K562 (cell line): Measurements from ENCODE around the gene MED29. TPM values are rescaled to one million over a fixed set of nuclear protein-coding genes. Genes with fewer than 3 reads are reported as not detected.
A peak's percentile ranks its signal among the peaks of the same experiment; 100 is the strongest.

Experiments used
- ATAC-seq: fragments of 200-7000 bp; cut with Tn5 transposase; 3 replicates; pipeline ENCODE4 v1.9.1; 2020; ENCODE audit warnings: moderate library complexity
- BruUV-seq: library from RNA; stranded (reverse); fragments of 400-500 nt; replicated peaks from 2 replicates; lab custom pipeline; 2021; lab: Mats Ljungman, UMichigan
- CTCF ChIA-PET: fragments of 300-600 bp; formaldehyde crosslinking; extraction: SDS; loops from one replicate; lab custom pipeline; 2021; ENCODE audit warnings: low intra/inter-chr PET ratio; lab: Yijun Ruan, JAX
- POLR2A ChIA-PET: fragments of 300-600, 350-650 bp; sonication (Branson Sonifier 250); formaldehyde crosslinking; extraction: SDS; loops from one replicate; lab custom pipeline; 2021; ENCODE audit warnings: antibody characterized with exemption, inconsistent platforms; lab: Yijun Ruan, JAX
- DNase-seq, 4 experiments: peaks; one replicate each; pipeline versions ENCODE4 v3.0.0 to v3.0.0-alpha.2; 2011 to 2018; ENCODE audit warnings: low spot score in 3 of 4, mixed read lengths in 3 of 4; ENCODE audit errors: extremely low read depth in 1 of 4
- FAIRE-seq: peaks from 2 replicates; lab custom pipeline; 2011; peaks lifted over from hg19 to GRCh38; lab: Jason Lieb, UNC
- H2AFZ ChIP-seq: 2 replicates; pipeline ENCODE4 v1.6.0; 2011; ENCODE audit warnings: low read depth, low read length, control low read depth, inconsistent platforms
- H3K27ac ChIP-seq: fragments of 200-600 bp; 3 replicates; pipeline ENCODE4 v1.8.0; 2011; ENCODE audit warnings: low read depth, mild to moderate bottlenecking, control low read depth, inconsistent platforms, low read length, moderate library complexity, mixed read lengths; ENCODE audit errors: extremely low read depth
- H3K27me3 ChIP-seq, 2 experiments: fragments of 300-600 bp in 1 of 2; 2 replicates in 1 of 2; 3 replicates in 1 of 2; pipeline versions ENCODE4 v1.6.0 to v1.8.0; 2011; ENCODE audit warnings: inconsistent platforms in 2 of 2, low read length in 2 of 2, mild to moderate bottlenecking in 1 of 2, mixed read lengths in 1 of 2, moderate library complexity in 1 of 2; ENCODE audit not compliant: control insufficient read depth in 2 of 2, insufficient read depth in 2 of 2
- H3K36me3 ChIP-seq: fragments of 300-600 bp; 3 replicates; pipeline ENCODE4 v1.8.0; 2011; ENCODE audit warnings: mild to moderate bottlenecking, low read length, inconsistent platforms; ENCODE audit not compliant: control insufficient read depth, insufficient read depth
- H3K4me1 ChIP-seq, 2 experiments: fragments of 200-600 bp in 1 of 2; replicated peaks in 1 of 2; 2 replicates in 1 of 2; 3 replicates in 1 of 2; pipeline versions ENCODE4 v1.5.1 to v1.8.0; 2011; ENCODE audit warnings: inconsistent platforms in 2 of 2, low read length in 2 of 2, mild to moderate bottlenecking in 1 of 2, mixed read lengths in 1 of 2, moderate library complexity in 1 of 2; ENCODE audit not compliant: control insufficient read depth in 2 of 2, insufficient read depth in 2 of 2
- H3K4me2 ChIP-seq: 2 replicates; pipeline ENCODE4 v1.6.1; 2011; ENCODE audit warnings: low read length, control low read depth, inconsistent platforms, mixed read lengths; ENCODE audit not compliant: insufficient read depth
- H3K4me3 ChIP-seq: fragments of 200-600 bp; sonication (generic), shearing (Covaris generic); 2 replicates; pipeline ENCODE4 v1.5.1; 2016; ENCODE audit warnings: control low read depth, inconsistent platforms
- H3K79me2 ChIP-seq: fragments of 200-600 bp; 3 replicates; pipeline ENCODE4 v1.8.0; 2011; ENCODE audit warnings: low read length, inconsistent platforms; ENCODE audit not compliant: control insufficient read depth, insufficient read depth
- H3K9ac ChIP-seq, 2 experiments: 2 replicates each; pipeline versions ENCODE4 v1.6.0 to v1.6.1; 2011; ENCODE audit warnings: low read depth in 2 of 2, low read length in 2 of 2, control low read depth in 1 of 2, inconsistent platforms in 1 of 2, mild to moderate bottlenecking in 1 of 2, mixed read lengths in 1 of 2; ENCODE audit not compliant: insufficient read depth in 1 of 2
- H3K9me1 ChIP-seq: one replicate; pipeline ENCODE4 v1.6.0; 2011; ENCODE audit warnings: inconsistent platforms, mild to moderate bottlenecking, low read length, moderate library complexity; ENCODE audit not compliant: control insufficient read depth, insufficient read depth
- H3K9me3 ChIP-seq: replicated peaks from 2 replicates; pipeline ENCODE4 v1.5.1; 2011; ENCODE audit warnings: low read depth, low read length, inconsistent platforms; ENCODE audit not compliant: control insufficient read depth, insufficient read depth
- H4K20me1 ChIP-seq: replicated peaks from 2 replicates; pipeline ENCODE4 v1.6.1; 2011; ENCODE audit warnings: low read length, inconsistent platforms, mixed read lengths; ENCODE audit not compliant: control insufficient read depth, insufficient read depth
- ATF6 ChIP-seq: sonication (generic); formaldehyde crosslinking; IDR thresholded peaks from 2 replicates; pipeline ENCODE4 v1.4.0; 2020; ENCODE audit warnings: mild to moderate bottlenecking, missing genetic modification reagents
- C11orf30 ChIP-seq: fragments of 450-650 bp; IDR thresholded peaks from 2 replicates; pipeline ENCODE4 v1.6.1; 2016; ENCODE audit warnings: low read depth, mild to moderate bottlenecking
- CC2D1A ChIP-seq: fragments of 450-650 bp; IDR thresholded peaks from 2 replicates; pipeline ENCODE4 v1.6.1; 2017; ENCODE audit warnings: mild to moderate bottlenecking
- DLX4 ChIP-seq: fragments of 250-450 bp; sonication (Bioruptor Pico); IDR thresholded peaks from 2 replicates; pipeline ENCODE4 v1.6.1; 2021; ENCODE audit warnings: mild to moderate bottlenecking
- ELF4 ChIP-seq: fragments of 450-650 bp; formaldehyde crosslinking; IDR thresholded peaks from 2 replicates; pipeline ENCODE4 v1.4.0; 2022; ENCODE audit warnings: missing genetic modification characterization
- KDM1A ChIP-seq, 2 experiments: fragments of 450-650 bp; IDR thresholded peaks; 2 replicates each; pipeline ENCODE4 v1.6.1; 2016; ENCODE audit warnings: mild to moderate bottlenecking in 2 of 2
- NCOA4 ChIP-seq: fragments of 450-650 bp; IDR thresholded peaks from 2 replicates; pipeline ENCODE4 v1.6.1; 2018; ENCODE audit warnings: mild to moderate bottlenecking; ENCODE audit not compliant: partially characterized antibody
- NCOA6 ChIP-seq: fragments of 450-650 bp; IDR thresholded peaks from 2 replicates; pipeline ENCODE4 v1.6.1; 2017; ENCODE audit warnings: mild to moderate bottlenecking
- PHTF2 ChIP-seq: fragments of 250-450 bp; sonication (Bioruptor Pico); IDR thresholded peaks from 2 replicates; pipeline ENCODE4 v1.5.0; 2021; ENCODE audit warnings: mild to moderate bottlenecking
- POLR2G ChIP-seq: fragments of 200-400 bp; formaldehyde crosslinking; IDR thresholded peaks from 2 replicates; pipeline ENCODE4 v1.6.1; 2017; ENCODE audit warnings: low read depth, mild to moderate bottlenecking, antibody characterized with exemption, low read length, moderate library complexity
- SMARCA4 ChIP-seq: fragments of 450-650 bp; IDR thresholded peaks from 2 replicates; pipeline ENCODE4 v1.6.1; 2016
- SMARCC2 ChIP-seq: fragments of 450-650 bp; IDR thresholded peaks from 2 replicates; pipeline ENCODE4 v1.6.1; 2017; ENCODE audit warnings: antibody characterized with exemption, moderate library complexity, mild to moderate bottlenecking, low read depth
- SMARCE1 ChIP-seq: fragments of 450-650 bp; IDR thresholded peaks from 2 replicates; pipeline ENCODE4 v1.7.1; 2016; ENCODE audit warnings: mild to moderate bottlenecking
- TEAD2 ChIP-seq: fragments of 450-650 bp; IDR thresholded peaks from 2 replicates; pipeline ENCODE4 v1.6.1; 2016; ENCODE audit warnings: missing genetic modification characterization, control low read depth, missing compliant biosample characterization
- ZBTB12 ChIP-seq: fragments of 250-450 bp; sonication (Bioruptor Pico); IDR thresholded peaks from 2 replicates; pipeline ENCODE4 v1.4.0; 2020
- ZBTB7A ChIP-seq: IDR thresholded peaks from 2 replicates; pipeline ENCODE4 v1.6.1; 2011; ENCODE audit warnings: low read depth, mild to moderate bottlenecking, low read length, moderate library complexity, borderline replicate concordance; ENCODE audit not compliant: control insufficient read depth
- ZNF431 ChIP-seq: sonication (generic); formaldehyde crosslinking; IDR thresholded peaks from 2 replicates; pipeline ENCODE4 v1.8.0; 2022; ENCODE audit warnings: mild to moderate bottlenecking, missing genetic modification reagents
- ZNF436 ChIP-seq: fragments of 250-450, 450-650 bp; sonication (Bioruptor Pico); formaldehyde crosslinking; IDR thresholded peaks from 2 replicates; pipeline ENCODE4 v1.7.0; 2020; ENCODE audit warnings: mild to moderate bottlenecking
- WGBS: fragments of 100-300 bp; shearing (Covaris generic); methylation state at CpG from one replicate; pipeline ENCODE4 v1.1.6; 2016; ENCODE audit warnings: low coverage, mixed read lengths; ENCODE audit not compliant: insufficient coverage; ENCODE audit errors: missing lambda C conversion rate; 5-methylcytosine and 5-hydroxymethylcytosine counted together
- in situ Hi-C: fragments of 300-500 bp; cut with MboI; formaldehyde crosslinking; loops from 4 replicates; pipeline ENCODE4 v1.15.0; 2018; ENCODE audit warnings: inconsistent platforms, mixed read lengths
- intact Hi-C: fragments of 100-400 bp; cut with micrococcal nuclease; formaldehyde crosslinking; loops from 2 replicates; pipeline ENCODE4 v1.14.2; 2022
- polyA plus RNA-seq, 8 experiments: library from polyadenylated mRNA; depleted of rRNA in 4 of 8; stranded (reverse) in 5 of 8; unstranded in 3 of 8; fragments of >200 nt; fragmentation: Nextera tagmentation in 2 of 8; fragmentation: Illumina TruSeq in 1 of 8; extraction: Ambion mirVana in 2 of 8; extraction: Trizol in 1 of 8; gene quantifications; 2 replicates each; pipeline versions ENCODE4 v1.2.1 to v1.2.3, GENCODE V29; 2011 to 2014; ENCODE audit warnings: inconsistent platforms in 1 of 8, missing spikeins in 1 of 8
- total RNA-seq, 7 experiments: library from RNA; depleted of rRNA in 6 of 7; stranded (reverse); fragments of >200 nt in 6 of 7; fragmentation: Illumina TruSeq in 2 of 7; extraction: Trizol in 2 of 7; gene quantifications; 2 replicates each; pipeline versions ENCODE4 v1.2.1 to v1.2.3, GENCODE V29; 2011 to 2021; ENCODE audit warnings: low replicate concordance in 1 of 7
- TF ChIP-seq, protein P1 (sequence below): fragments of 450-650 bp; IDR thresholded peaks from 2 replicates; pipeline ENCODE4 v1.6.1; 2017; ENCODE audit warnings: mild to moderate bottlenecking, moderate library complexity
- TF ChIP-seq, protein P2 (sequence below): fragments of 250-450 bp; sonication (Bioruptor Pico); IDR thresholded peaks from 2 replicates; pipeline ENCODE4 v1.5.0; 2021

MED29 gene
- total and polyA plus RNA-seq, 9 of the 15 experiments (the other 6 are each of a cell fraction or from before 2014, with no cell fraction given) = 1.8 to 22.6 (median 12.4) TPM

- 1% methylated on average over 12 of the region's 14 CpGs for WGBS
- Histone ChIP-seq H3K27ac (peak overlapping the region; percentile 94), H3K4me2 (peak overlapping the region; percentile 85), H2AFZ (peak overlapping the region; percentile 71; the same call in 1 of the 2 replicates), H3K9ac (peak overlapping the region; percentile 91 to 97), H3K79me2 (peaks cover 48% of the 10 kb centered on the region), H3K9me1 (no peaks in the 10 kb centered on the region), H3K9me3 (no peaks in the 10 kb centered on the region), H3K4me1 (peaks cover 58 to 77% of the 10 kb centered on the region in 2 experiments), H3K36me3 (peaks cover 13% of the 10 kb centered on the region; the same call in 1 of the 3 replicates), H3K4me3 (peak overlapping the region; percentile 78), H4K20me1 (peaks cover 4% of the 10 kb centered on the region; the same call in 1 of the 2 replicates), H3K27me3 (no peaks in the 10 kb centered on the region)
- ChIA-PET POLR2A (interaction anchor here (0.6 to 4.0 kb wide), 6 partner anchors 9 to 596 kb away, joined by 3 to 18 read pairs (median 7); partner anchors contain the start of genes MED29, PAF1, RPS16 and SAMD4B), CTCF (no interaction called here)
- FAIRE-seq = no peak
- in situ Hi-C loops = no loop called here
- BruUV-seq = no TSS peak
- no peak for ATAC-seq
- intact Hi-C loops = no loop called here
- no peak for DNase-seq
- no peak for TF ChIP-seq ATF6 (CRISPR knock-in tag)
- no peak for TF ChIP-seq NCOA4
- no peak for TF ChIP-seq NCOA6
- no peak for TF ChIP-seq ZNF436 (CRISPR knock-in tag)
- no peak for TF ChIP-seq ELF4 (CRISPR knock-in tag)
- TF ChIP-seq CC2D1A = no peak
- no peak for TF ChIP-seq ZBTB12 (CRISPR knock-in tag)
- TF ChIP-seq SMARCE1 = no peak
- no peak for TF ChIP-seq SMARCA4
- no peak for TF ChIP-seq ZNF431 (CRISPR knock-in tag)
- no peak for TF ChIP-seq DLX4 (CRISPR knock-in tag)
- no peak for TF ChIP-seq ZBTB7A
- TF ChIP-seq, protein P1, sequence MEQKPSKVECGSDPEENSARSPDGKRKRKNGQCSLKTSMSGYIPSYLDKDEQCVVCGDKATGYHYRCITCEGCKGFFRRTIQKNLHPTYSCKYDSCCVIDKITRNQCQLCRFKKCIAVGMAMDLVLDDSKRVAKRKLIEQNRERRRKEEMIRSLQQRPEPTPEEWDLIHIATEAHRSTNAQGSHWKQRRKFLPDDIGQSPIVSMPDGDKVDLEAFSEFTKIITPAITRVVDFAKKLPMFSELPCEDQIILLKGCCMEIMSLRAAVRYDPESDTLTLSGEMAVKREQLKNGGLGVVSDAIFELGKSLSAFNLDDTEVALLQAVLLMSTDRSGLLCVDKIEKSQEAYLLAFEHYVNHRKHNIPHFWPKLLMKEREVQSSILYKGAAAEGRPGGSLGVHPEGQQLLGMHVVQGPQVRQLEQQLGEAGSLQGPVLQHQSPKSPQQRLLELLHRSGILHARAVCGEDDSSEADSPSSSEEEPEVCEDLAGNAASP = no peak
- no peak for TF ChIP-seq SMARCC2
- no peak for TF ChIP-seq C11orf30
- TF ChIP-seq POLR2G = no peak
- TF ChIP-seq PHTF2 = no peak
- TF ChIP-seq, protein P2, sequence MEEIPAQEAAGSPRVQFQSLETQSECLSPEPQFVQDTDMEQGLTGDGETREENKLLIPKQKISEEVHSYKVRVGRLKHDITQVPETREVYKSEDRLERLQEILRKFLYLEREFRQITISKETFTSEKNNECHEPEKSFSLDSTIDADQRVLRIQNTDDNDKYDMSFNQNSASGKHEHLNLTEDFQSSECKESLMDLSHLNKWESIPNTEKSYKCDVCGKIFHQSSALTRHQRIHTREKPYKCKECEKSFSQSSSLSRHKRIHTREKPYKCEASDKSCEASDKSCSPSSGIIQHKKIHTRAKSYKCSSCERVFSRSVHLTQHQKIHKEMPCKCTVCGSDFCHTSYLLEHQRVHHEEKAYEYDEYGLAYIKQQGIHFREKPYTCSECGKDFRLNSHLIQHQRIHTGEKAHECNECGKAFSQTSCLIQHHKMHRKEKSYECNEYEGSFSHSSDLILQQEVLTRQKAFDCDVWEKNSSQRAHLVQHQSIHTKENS (CRISPR knock-in tag) = no peak
- no peak for TF ChIP-seq TEAD2
- TF ChIP-seq KDM1A (IDR thresholded peaks at IDR 0.05) = no peak
Observed at GRCh38 chr19:39407410-39407659, 16.2 kb downstream of the MED29 start.
